Measurements from ENCODE around the gene TTC9. TPM values are rescaled to one million over a fixed set of nuclear protein-coding genes. Genes with fewer than 3 reads are reported as not detected.

The TTC9 gene
- total RNA-seq, 1 donor = 0.36 TPM

DNA sequence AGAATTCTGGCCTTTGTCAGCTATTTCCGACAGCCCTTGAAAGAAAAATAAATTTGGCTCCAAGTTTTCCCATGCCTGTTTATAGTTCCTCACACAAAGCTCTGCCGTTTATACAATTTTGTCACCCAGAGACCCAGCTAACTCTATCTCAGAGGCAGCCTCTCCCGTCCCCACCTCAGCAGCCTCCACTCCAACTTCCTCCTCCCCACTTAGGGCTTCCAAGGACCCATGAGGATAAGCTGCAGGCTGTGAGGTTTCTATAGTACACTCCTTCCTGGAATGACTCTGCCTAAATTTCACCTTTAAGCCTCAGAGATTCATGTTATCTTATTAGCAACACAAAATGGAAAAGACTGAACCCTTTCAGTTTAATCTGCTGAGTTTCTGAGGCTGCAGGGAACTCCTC, 71.8 kb downstream of the TTC9 start:
- Histone ChIP-seq H3K4me2 (ENCODE audit: insufficient read depth, low read length) (no peak overlapping the region), H3K4me3 (ENCODE audit: insufficient read depth, low read length) (no peak overlapping the region)
- DNase-seq (ENCODE audit: insufficient read length, low spot score, missing footprints) = no peak

GRCh38 chr14:70714055-70714550, 72.4 kb downstream of the TTC9 start:
- Histone ChIP-seq H3K27me3 (ENCODE audit: insufficient read depth, low read length) (peaks cover 24% of the 10 kb centered on the region), H2AFZ (ENCODE audit: low read length) (no peak overlapping the region), H3K4me2 (ENCODE audit: insufficient read depth, low read length) (no peak overlapping the region), H3K9me3 (ENCODE audit: low read depth, low read length) (no peaks in the 10 kb centered on the region), H3K4me1 (ENCODE audit: insufficient read depth, low read length) (peaks cover 5% of the 10 kb centered on the region), H4K20me1 (ENCODE audit: insufficient read depth, low read length) (no peaks in the 10 kb centered on the region), H3K36me3 (ENCODE audit: insufficient read depth, low read length) (no peaks in the 10 kb centered on the region), H3K79me2 (ENCODE audit: insufficient read depth, low read length) (no peaks in the 10 kb centered on the region), H3K4me3 (ENCODE audit: insufficient read depth, low read length) (no peak overlapping the region), H3K27ac (ENCODE audit: low read depth, low read length) (no peak overlapping the region)
- DNase-seq (ENCODE audit: insufficient read length, low spot score, missing footprints) = peak; percentile 69
- TF ChIP-seq CTCF (IDR thresholded peaks at IDR 0.05; ENCODE audit: extremely low read depth, low read depth, low read length) = peak; percentile 67

More for the DNA sequence above, 71.8 kb downstream of the TTC9 start:
- Histone ChIP-seq H4K20me1 (ENCODE audit: insufficient read depth, low read length) (no peaks in the 10 kb centered on the region), H3K27ac (ENCODE audit: low read depth, low read length) (no peak overlapping the region), H3K9me3 (ENCODE audit: low read depth, low read length) (no peaks in the 10 kb centered on the region), H3K4me1 (ENCODE audit: insufficient read depth, low read length) (peaks cover 5% of the 10 kb centered on the region), H3K36me3 (ENCODE audit: insufficient read depth, low read length) (no peaks in the 10 kb centered on the region), H3K27me3 (ENCODE audit: insufficient read depth, low read length) (peaks cover 24% of the 10 kb centered on the region), H2AFZ (ENCODE audit: low read length) (no peak overlapping the region), H3K79me2 (ENCODE audit: insufficient read depth, low read length) (no peaks in the 10 kb centered on the region)
- TF ChIP-seq CTCF (IDR thresholded peaks at IDR 0.05; ENCODE audit: extremely low read depth, low read depth, low read length) = no peak

- H3K9me3 ChIP-seq (ENCODE audit: low read depth, low read length) = no peaks in the 10 kb centered on the region
- no peak overlapping the region for H3K27ac ChIP-seq (ENCODE audit: low read depth, low read length)
- no peaks in the 10 kb centered on the region for H4K20me1 ChIP-seq (ENCODE audit: insufficient read depth, low read length)
- peak; percentile 10 for DNase-seq (ENCODE audit: insufficient read length, low spot score, missing footprints)
- no peak for TF ChIP-seq CTCF (IDR thresholded peaks at IDR 0.05; ENCODE audit: extremely low read depth, low read depth, low read length)
- no peak overlapping the region for H3K4me3 ChIP-seq (ENCODE audit: insufficient read depth, low read length)
- no peak overlapping the region for H3K4me2 ChIP-seq (ENCODE audit: insufficient read depth, low read length)
- no peaks in the 10 kb centered on the region for H3K79me2 ChIP-seq (ENCODE audit: insufficient read depth, low read length)
- no peaks in the 10 kb centered on the region for H3K36me3 ChIP-seq (ENCODE audit: insufficient read depth, low read length)
- H3K4me1 ChIP-seq (ENCODE audit: insufficient read depth, low read length) = peaks cover 5% of the 10 kb centered on the region
- no peak overlapping the region for H2AFZ ChIP-seq (ENCODE audit: low read length)
- peaks cover 22% of the 10 kb centered on the region for H3K27me3 ChIP-seq (ENCODE audit: insufficient read depth, low read length)
Measured at GRCh38 chr14:70716483-70716882, 74.8 kb downstream of the TTC9 start.

GRCh38 chr14:70716958-70717357, 75.2 kb downstream of the TTC9 start:
- no peaks in the 10 kb centered on the region for H3K9me3 ChIP-seq (ENCODE audit: low read depth, low read length)
- H3K4me1 ChIP-seq (ENCODE audit: insufficient read depth, low read length) = peaks cover 5% of the 10 kb centered on the region
- H3K27ac ChIP-seq (ENCODE audit: low read depth, low read length) = no peak overlapping the region
- no peak for DNase-seq (ENCODE audit: insufficient read length, low spot score, missing footprints)
- H3K36me3 ChIP-seq (ENCODE audit: insufficient read depth, low read length) = no peaks in the 10 kb centered on the region
- TF ChIP-seq CTCF (IDR thresholded peaks at IDR 0.05; ENCODE audit: extremely low read depth, low read depth, low read length) = no peak
- no peak overlapping the region for H2AFZ ChIP-seq (ENCODE audit: low read length)
- H4K20me1 ChIP-seq (ENCODE audit: insufficient read depth, low read length) = no peaks in the 10 kb centered on the region
- no peak overlapping the region for H3K4me2 ChIP-seq (ENCODE audit: insufficient read depth, low read length)
- no peaks in the 10 kb centered on the region for H3K79me2 ChIP-seq (ENCODE audit: insufficient read depth, low read length)
- peaks cover 17% of the 10 kb centered on the region for H3K27me3 ChIP-seq (ENCODE audit: insufficient read depth, low read length)
- H3K4me3 ChIP-seq (ENCODE audit: insufficient read depth, low read length) = no peak overlapping the region

Measured in osteoblast (primary cell).